NCI-H510A treated with DMSO at 0.1 percent for 48 hours (cell line): ENCODE data around the gene CPVL.

ENCODE experiments used
- DNase-seq: peaks from one replicate; lab custom pipeline; 2025; lab: John Stamatoyannopoulos, UW

The CPVL gene

GRCh38 chr7:29154076-29154475 lies 7.7 kb upstream of the CPVL start:
- no peak for DNase-seq

GRCh38 chr7:29150856-29151255 lies 4.5 kb upstream of the CPVL start:
- DNase-seq: no peak

- no peak for DNase-seq
Observed at GRCh38 chr7:29149036-29149435, 2.7 kb upstream of the CPVL start.

GRCh38 chr7:29147821-29148220 lies 1.5 kb upstream of the CPVL start:
- no peak for DNase-seq

GRCh38 chr7:29146888-29147609 lies 712 bp upstream of the CPVL start:
- peak; percentile 29 for DNase-seq

GRCh38 chr7:29145553-29146056 lies 732 bp downstream of the CPVL start:
- DNase-seq: no peak

GRCh38 chr7:29143751-29144150 lies 2.6 kb downstream of the CPVL start:
- no peak for DNase-seq

- DNase-seq: no peak
Observed at GRCh38 chr7:29142021-29142727, 4.2 kb downstream of the CPVL start.

GRCh38 chr7:29140873-29141468 lies 5.4 kb downstream of the CPVL start:
- no peak for DNase-seq

GRCh38 chr7:29139796-29140195 lies 6.5 kb downstream of the CPVL start:
- no peak for DNase-seq

- no peak for DNase-seq
Observed at GRCh38 chr7:29139191-29139590, 7.1 kb downstream of the CPVL start.

GRCh38 chr7:29138588-29138987 lies 7.7 kb downstream of the CPVL start:
- no peak for DNase-seq

- DNase-seq: no peak
Observed at GRCh38 chr7:29135846-29136245, 10.5 kb downstream of the CPVL start.

GRCh38 chr7:29132980-29133379 lies 13.4 kb downstream of the CPVL start:
- no peak for DNase-seq

GRCh38 chr7:29131678-29132077 lies 14.7 kb downstream of the CPVL start:
- DNase-seq: no peak

- no peak for DNase-seq
Observed at GRCh38 chr7:29130096-29130495, 16.2 kb downstream of the CPVL start.

GRCh38 chr7:29127527-29127926 lies 18.8 kb downstream of the CPVL start:
- no peak for DNase-seq

- no peak for DNase-seq
Observed at GRCh38 chr7:29126804-29127203, 19.5 kb downstream of the CPVL start.

GRCh38 chr7:29123626-29124190 lies 22.6 kb downstream of the CPVL start:
- no peak for DNase-seq

- no peak for DNase-seq
Observed at GRCh38 chr7:29122759-29123158, 23.6 kb downstream of the CPVL start.

GRCh38 chr7:29122081-29122480 lies 24.3 kb downstream of the CPVL start:
- DNase-seq: no peak

GRCh38 chr7:29120955-29121354 lies 25.4 kb downstream of the CPVL start:
- DNase-seq: no peak

- no peak for DNase-seq
Observed at GRCh38 chr7:29119538-29119937, 26.8 kb downstream of the CPVL start.
